Neuron (in vitro differentiated cells): ENCODE results near the gene PAX1.

ENCODE experiments used
- H2AFZ ChIP-seq: one replicate; pipeline ENCODE4 v1.6.1; 2013; ENCODE audit warnings: low read depth, mild to moderate bottlenecking, inconsistent platforms, low read length, moderate library complexity
- H3K27me3 ChIP-seq: one replicate; pipeline ENCODE4 v1.6.1; 2013; ENCODE audit warnings: low read length; ENCODE audit not compliant: insufficient read depth
- H3K36me3 ChIP-seq: one replicate; pipeline ENCODE4 v1.6.1; 2013; ENCODE audit warnings: low read length; ENCODE audit not compliant: insufficient read depth
- H3K4me1 ChIP-seq: one replicate; pipeline ENCODE4 v1.6.1; 2013; ENCODE audit warnings: low read length; ENCODE audit not compliant: insufficient read depth
- H3K4me3 ChIP-seq: 2 replicates; pipeline ENCODE4 v1.5.1; 2013; ENCODE audit warnings: mild to moderate bottlenecking, low read length, moderate library complexity
- H3K9me3 ChIP-seq: one replicate; pipeline ENCODE4 v1.6.1; 2013; ENCODE audit warnings: low read length

PAX1 gene

GRCh38 chr20:21725892-21726291 lies 20.4 kb downstream of the PAX1 start:
- no peaks in the 10 kb centered on the region for H3K27me3 ChIP-seq
- H3K4me1 ChIP-seq = no peaks in the 10 kb centered on the region

GRCh38 chr20:21729316-21729715 lies 23.9 kb downstream of the PAX1 start:
- Histone ChIP-seq H3K27me3 (no peaks in the 10 kb centered on the region), H3K4me1 (no peaks in the 10 kb centered on the region), H3K4me3 (no peak overlapping the region)

More at GRCh38 chr20:21725892-21726291, 20.4 kb downstream of the PAX1 start:
- Histone ChIP-seq H3K4me3 (no peak overlapping the region), H3K36me3 (no peaks in the 10 kb centered on the region), H2AFZ (no peak overlapping the region), H3K9me3 (no peaks in the 10 kb centered on the region)

GRCh38 chr20:21739161-21739560 lies 33.7 kb downstream of the PAX1 start:
- no peaks in the 10 kb centered on the region for H3K4me1 ChIP-seq
- H3K36me3 ChIP-seq = no peaks in the 10 kb centered on the region
- no peak overlapping the region for H2AFZ ChIP-seq
- no peak overlapping the region for H3K4me3 ChIP-seq
- H3K27me3 ChIP-seq = no peaks in the 10 kb centered on the region
- H3K9me3 ChIP-seq = no peaks in the 10 kb centered on the region

More at GRCh38 chr20:21729316-21729715, 23.9 kb downstream of the PAX1 start:
- Histone ChIP-seq H2AFZ (no peak overlapping the region), H3K36me3 (no peaks in the 10 kb centered on the region), H3K9me3 (no peaks in the 10 kb centered on the region)

GRCh38 chr20:21739682-21740081 lies 34.2 kb downstream of the PAX1 start:
- no peaks in the 10 kb centered on the region for H3K36me3 ChIP-seq
- no peaks in the 10 kb centered on the region for H3K4me1 ChIP-seq
- no peak overlapping the region for H3K4me3 ChIP-seq
- no peak overlapping the region for H2AFZ ChIP-seq
- no peaks in the 10 kb centered on the region for H3K9me3 ChIP-seq
- H3K27me3 ChIP-seq = no peaks in the 10 kb centered on the region

GRCh38 chr20:21741266-21741665 lies 35.8 kb downstream of the PAX1 start:
- Histone ChIP-seq H3K27me3 (no peaks in the 10 kb centered on the region), H3K4me3 (no peak overlapping the region), H3K4me1 (no peaks in the 10 kb centered on the region), H3K36me3 (no peaks in the 10 kb centered on the region), H3K9me3 (no peaks in the 10 kb centered on the region), H2AFZ (no peak overlapping the region)

- Histone ChIP-seq H2AFZ (no peak overlapping the region), H3K36me3 (no peaks in the 10 kb centered on the region), H3K27me3 (no peaks in the 10 kb centered on the region), H3K4me3 (no peak overlapping the region), H3K4me1 (no peaks in the 10 kb centered on the region), H3K9me3 (no peaks in the 10 kb centered on the region)
Measured at GRCh38 chr20:21762646-21763045, 57.2 kb downstream of the PAX1 start.

GRCh38 chr20:21767200-21767738 lies 61.8 kb downstream of the PAX1 start:
- Histone ChIP-seq H3K4me1 (no peaks in the 10 kb centered on the region), H3K4me3 (no peak overlapping the region), H2AFZ (no peak overlapping the region), H3K27me3 (no peaks in the 10 kb centered on the region), H3K9me3 (no peaks in the 10 kb centered on the region), H3K36me3 (no peaks in the 10 kb centered on the region)

- H2AFZ ChIP-seq = no peak overlapping the region
- no peaks in the 10 kb centered on the region for H3K36me3 ChIP-seq
- H3K27me3 ChIP-seq = no peaks in the 10 kb centered on the region
- H3K9me3 ChIP-seq = no peaks in the 10 kb centered on the region
- no peak overlapping the region for H3K4me3 ChIP-seq
- no peaks in the 10 kb centered on the region for H3K4me1 ChIP-seq
Measured at GRCh38 chr20:21767739-21768223, 62.3 kb downstream of the PAX1 start.
